K562 (cell line): Measurements from ENCODE around the gene CNPY3. TPM values are rescaled to one million over a fixed set of nuclear protein-coding genes. Genes with fewer than 3 reads are reported as not detected.

Source experiments
- CBFB ChIP-seq: sonication (generic); formaldehyde crosslinking; IDR thresholded peaks from 2 replicates; pipeline ENCODE4 v1.4.0; 2020; ENCODE audit warnings: mild to moderate bottlenecking, missing genetic modification reagents
- CC2D1A ChIP-seq: fragments of 450-650 bp; IDR thresholded peaks from 2 replicates; pipeline ENCODE4 v1.6.1; 2017; ENCODE audit warnings: mild to moderate bottlenecking
- FOXK1 ChIP-seq: sonication (generic); formaldehyde crosslinking; IDR thresholded peaks from 2 replicates; pipeline ENCODE4 v1.8.0; 2022; ENCODE audit warnings: missing genetic modification reagents, mild to moderate bottlenecking, borderline replicate concordance
- MED1 ChIP-seq: sonication (generic); formaldehyde crosslinking; IDR thresholded peaks from 2 replicates; pipeline ENCODE4 v1.8.1; 2023; ENCODE audit warnings: missing genetic modification reagents, borderline replicate concordance
- MYC ChIP-seq, 2 experiments: fragments of 250-450 bp in 1 of 2; sonication (Bioruptor Pico) in 1 of 2; IDR thresholded peaks; 2 replicates each; pipeline versions ENCODE4 v1.5.1 to v1.6.1; 2012 to 2021; ENCODE audit warnings: low read depth in 2 of 2, borderline replicate concordance in 1 of 2, improper control_type of control experiment in 1 of 2, low read length in 1 of 2, mild to moderate bottlenecking in 1 of 2, moderate library complexity in 1 of 2
- RB1 ChIP-seq: fragments of 450-650 bp; IDR thresholded peaks from 2 replicates; pipeline ENCODE4 v1.6.1; 2017; ENCODE audit warnings: low read depth, mild to moderate bottlenecking
- SMAD2 ChIP-seq: fragments of 150-350 bp; IDR thresholded peaks from 2 replicates; pipeline ENCODE4 v1.6.1; 2014; ENCODE audit warnings: low read depth, mild to moderate bottlenecking, low read length
- SP1 ChIP-seq: sonication (generic); formaldehyde crosslinking; IDR thresholded peaks from 2 replicates; pipeline ENCODE4 v1.8.1; 2022; ENCODE audit warnings: mild to moderate bottlenecking, missing genetic modification reagents
- STAG1 ChIP-seq: sonication (generic); formaldehyde crosslinking; IDR thresholded peaks from 2 replicates; pipeline ENCODE4 v1.5.0; 2020; ENCODE audit warnings: missing genetic modification reagents, borderline replicate concordance
- TAF1 ChIP-seq: IDR thresholded peaks from 2 replicates; pipeline ENCODE4 v1.6.1; 2011; ENCODE audit warnings: mild to moderate bottlenecking, low read length, moderate library complexity; ENCODE audit not compliant: insufficient read depth, control insufficient read depth, severe bottlenecking; ENCODE audit errors: extremely low read depth
- TRIM25 ChIP-seq: fragments of 450-650 bp; IDR thresholded peaks from 2 replicates; pipeline ENCODE4 v1.7.0; 2016; ENCODE audit warnings: borderline replicate concordance
- USF2 ChIP-seq: sonication (generic); formaldehyde crosslinking; IDR thresholded peaks from 2 replicates; pipeline ENCODE4 v1.5.0; 2020; ENCODE audit warnings: missing genetic modification reagents
- ZNF263 ChIP-seq: sonication (generic); formaldehyde crosslinking; IDR thresholded peaks from 2 replicates; pipeline ENCODE4 v1.8.0; 2022; ENCODE audit warnings: mild to moderate bottlenecking, missing genetic modification reagents, borderline replicate concordance
- ZNF280B ChIP-seq: fragments of 250-450 bp; sonication (Bioruptor Pico); IDR thresholded peaks from 2 replicates; pipeline ENCODE4 v1.5.1; 2021; ENCODE audit warnings: mild to moderate bottlenecking
- ZNF395 ChIP-seq: fragments of 200-800 bp; sonication (Bioruptor generic); IDR thresholded peaks from 2 replicates; pipeline ENCODE4 v1.6.1; 2017; ENCODE audit warnings: missing genetic modification characterization, missing compliant biosample characterization
- ZNF584 ChIP-seq: fragments of 200-800 bp; sonication (Bioruptor generic); IDR thresholded peaks from 2 replicates; pipeline ENCODE4 v1.6.1; 2016; ENCODE audit warnings: low read depth, mild to moderate bottlenecking, missing genetic modification characterization, missing compliant biosample characterization
- polyA plus RNA-seq, 8 experiments: library from polyadenylated mRNA; depleted of rRNA in 4 of 8; stranded (reverse) in 5 of 8; unstranded in 3 of 8; fragments of >200 nt; fragmentation: Nextera tagmentation in 2 of 8; fragmentation: Illumina TruSeq in 1 of 8; extraction: Ambion mirVana in 2 of 8; extraction: Trizol in 1 of 8; gene quantifications; 2 replicates each; pipeline versions ENCODE4 v1.2.1 to v1.2.3, GENCODE V29; 2011 to 2014; ENCODE audit warnings: inconsistent platforms in 1 of 8, missing spikeins in 1 of 8
- total RNA-seq, 7 experiments: library from RNA; depleted of rRNA in 6 of 7; stranded (reverse); fragments of >200 nt in 6 of 7; fragmentation: Illumina TruSeq in 2 of 7; extraction: Trizol in 2 of 7; gene quantifications; 2 replicates each; pipeline versions ENCODE4 v1.2.1 to v1.2.3, GENCODE V29; 2011 to 2021; ENCODE audit warnings: low replicate concordance in 1 of 7
- TF ChIP-seq, protein P1 (sequence below): sonication (generic); formaldehyde crosslinking; IDR thresholded peaks from 2 replicates; pipeline ENCODE4 v1.8.0; 2022; ENCODE audit warnings: mild to moderate bottlenecking, missing genetic modification reagents

CNPY3 gene
- total and polyA plus RNA-seq, 9 of the 15 experiments (the other 6 are each of a cell fraction or from before 2014, with no cell fraction given): 2.4 to 37.4 (median 21.2) TPM

GRCh38 chr6:42928986-42929820 lies at the start of gene CNPY3 (continued):
- TF ChIP-seq, protein P1, sequence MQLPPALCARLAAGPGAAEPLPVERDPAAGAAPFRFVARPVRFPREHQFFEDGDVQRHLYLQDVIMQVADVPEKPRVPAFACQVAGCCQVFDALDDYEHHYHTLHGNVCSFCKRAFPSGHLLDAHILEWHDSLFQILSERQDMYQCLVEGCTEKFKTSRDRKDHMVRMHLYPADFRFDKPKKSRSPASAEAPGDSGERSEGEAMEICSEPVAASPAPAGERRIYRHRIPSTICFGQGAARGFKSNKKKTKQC (CRISPR knock-in tag): peak; percentile 91; the same call in 1 of the 2 replicates
- TF ChIP-seq STAG1 (CRISPR knock-in tag) (no peak), CC2D1A (peak; percentile 84; the same call in 1 of the 2 replicates), SP1 (CRISPR knock-in tag) (peak; percentile 94), RB1 (peak; percentile 87), ZNF395 (peak; percentile 89), MYC (IDR thresholded peaks at IDR 0.05; ENCODE audit: low read depth, low read length) (peak; percentile 99), MYC (CRISPR knock-in tag; IDR thresholded peaks at IDR 0.05; ENCODE audit: borderline replicate concordance, low read depth) (peak; percentile 96), USF2 (peak; percentile 90), CBFB (CRISPR knock-in tag) (0 out of 2 replicates have a peak, but pooled peaks have one; percentile 6), ZNF584 (CRISPR knock-in tag) (no peak), ZNF263 (CRISPR knock-in tag) (peak; percentile 36; the same call in 1 of the 2 replicates), FOXK1 (peak; percentile 67), TAF1 (peak; percentile 80), SMAD2 (no peak), TRIM25 (no peak), MED1 (no peak), ZNF280B (CRISPR knock-in tag) (no peak)
